HG03442 (cell line): Measurements from ENCODE around the gene MSRB1.
"Not testable (repeated sequence)": the region's sequence is repeated elsewhere in the genome, so short reads cannot be mapped to it uniquely, and the experiment has no call there.

ENCODE experiments used
- ATAC-seq: cut with Tn5 transposase; IDR thresholded peaks from one replicate; pipeline ENCODE4 v1.9.1; 2021; ENCODE audit warnings: mild to moderate bottlenecking, moderate library complexity; ENCODE audit not compliant: unreplicated experiment

Gene MSRB1

DNA sequence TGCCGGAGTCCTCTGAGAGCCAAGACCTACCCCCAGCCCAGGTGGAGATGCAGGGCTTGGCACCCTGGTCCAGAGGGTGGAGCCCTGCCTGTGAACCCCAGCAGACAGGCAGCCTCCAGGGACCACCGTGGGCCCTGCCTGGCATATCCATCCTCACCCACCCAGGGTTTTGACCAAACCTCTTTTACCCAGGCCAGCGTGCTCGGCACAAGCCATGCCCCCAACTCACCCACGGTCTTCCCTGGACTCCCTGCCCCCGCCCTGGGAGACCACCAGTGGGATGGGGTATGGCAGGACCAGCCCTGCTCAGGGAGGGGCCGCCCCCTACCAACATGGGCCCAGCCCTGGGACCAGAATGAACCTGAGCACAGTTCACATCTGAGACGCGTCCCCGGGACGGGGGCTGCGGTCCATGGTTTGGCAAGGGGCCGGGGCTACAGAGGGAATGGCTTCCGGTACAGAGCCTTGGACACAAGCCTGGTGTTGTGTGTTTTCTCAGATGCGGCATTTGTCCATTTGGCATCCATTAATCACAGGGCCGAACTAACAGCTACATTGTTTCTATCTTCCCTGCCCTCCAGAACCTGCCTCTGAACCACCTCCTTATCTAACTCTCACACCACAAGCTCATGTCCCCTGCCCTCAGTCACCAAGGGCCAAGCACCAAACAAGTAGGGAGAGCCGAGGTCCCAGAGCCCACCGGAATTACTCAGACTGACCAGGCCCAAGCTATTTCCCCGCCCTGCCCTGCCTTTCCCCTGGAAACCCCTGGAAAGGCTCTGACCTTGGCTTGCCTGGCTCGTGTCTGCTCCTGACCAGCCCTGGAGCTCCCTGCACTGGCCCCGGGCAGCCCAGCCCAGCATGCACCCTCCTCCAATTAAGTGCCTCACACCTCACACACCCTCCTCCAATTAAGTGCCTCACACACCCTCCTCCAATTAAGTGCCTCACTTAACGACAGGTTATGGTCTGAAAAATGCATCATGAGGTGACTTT, 38.9 kb downstream of the MSRB1 start:
- no peak for ATAC-seq

DNA sequence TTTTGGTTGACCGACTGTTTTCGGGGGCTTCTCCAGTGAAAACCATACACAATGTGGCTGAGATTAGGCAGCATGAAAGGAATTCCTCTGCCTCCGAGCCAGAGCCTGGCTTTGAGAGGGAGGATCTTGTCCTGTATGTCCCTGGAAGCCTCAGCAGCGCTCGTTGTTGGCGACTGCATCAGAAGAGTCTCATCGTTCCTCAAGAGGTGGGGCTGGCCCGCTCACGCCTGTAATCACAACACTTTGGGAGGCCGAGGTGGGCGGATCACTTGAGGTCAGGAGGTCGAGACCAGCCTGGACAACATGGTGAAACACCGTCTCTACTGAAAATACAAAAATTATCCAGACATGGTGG, 39.8 kb downstream of the MSRB1 start:
- ATAC-seq: no peak

DNA sequence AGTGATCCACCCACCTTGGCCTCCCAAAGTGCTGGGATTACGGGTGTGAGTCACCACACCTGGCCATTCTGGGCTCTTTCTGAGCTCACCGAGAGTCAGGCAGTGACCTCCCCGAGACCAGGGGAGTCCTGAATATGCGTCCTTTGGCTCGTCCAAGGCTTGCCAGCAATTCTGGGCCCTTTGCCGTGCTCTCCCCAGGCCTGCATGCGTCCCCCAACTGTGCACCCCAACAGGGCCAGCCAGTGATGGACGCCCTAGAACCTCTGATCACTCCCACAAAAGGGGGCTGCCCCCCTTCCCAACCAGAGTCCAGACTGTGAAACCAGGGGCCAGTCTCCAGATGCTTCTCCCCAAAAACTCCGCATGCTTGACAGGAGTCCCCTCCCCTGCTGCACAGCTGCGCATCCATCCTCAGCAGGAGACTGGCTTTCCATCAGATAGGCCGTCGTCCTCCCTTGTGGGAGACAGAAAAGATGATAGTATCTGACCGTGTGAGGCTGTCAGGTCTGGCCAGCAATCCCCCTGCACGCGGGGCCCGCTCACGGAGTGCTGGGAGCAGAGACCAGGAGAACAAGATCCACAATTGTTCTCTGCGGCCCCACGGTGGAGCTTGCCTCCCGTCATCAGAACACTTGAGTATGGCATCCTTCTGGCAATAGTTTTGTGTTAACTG, 40.3 kb downstream of the MSRB1 start:
- no peak for ATAC-seq

DNA sequence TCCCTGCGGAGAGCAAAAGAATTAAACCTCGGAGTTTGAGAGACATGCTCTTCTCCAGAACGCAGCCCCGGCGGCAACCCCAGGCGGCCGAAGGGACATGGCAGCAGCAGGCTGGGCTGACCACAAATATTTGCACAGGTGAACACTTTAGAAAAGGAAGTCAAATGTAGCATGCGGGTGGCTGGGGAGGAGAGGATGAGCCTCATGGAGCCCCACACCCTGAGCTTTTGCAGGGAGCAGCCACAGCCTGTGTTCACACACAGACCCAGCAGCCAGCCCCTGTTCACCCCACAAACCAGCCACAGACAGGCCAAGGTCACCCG, 42.6 kb downstream of the MSRB1 start:
- ATAC-seq: no peak

DNA sequence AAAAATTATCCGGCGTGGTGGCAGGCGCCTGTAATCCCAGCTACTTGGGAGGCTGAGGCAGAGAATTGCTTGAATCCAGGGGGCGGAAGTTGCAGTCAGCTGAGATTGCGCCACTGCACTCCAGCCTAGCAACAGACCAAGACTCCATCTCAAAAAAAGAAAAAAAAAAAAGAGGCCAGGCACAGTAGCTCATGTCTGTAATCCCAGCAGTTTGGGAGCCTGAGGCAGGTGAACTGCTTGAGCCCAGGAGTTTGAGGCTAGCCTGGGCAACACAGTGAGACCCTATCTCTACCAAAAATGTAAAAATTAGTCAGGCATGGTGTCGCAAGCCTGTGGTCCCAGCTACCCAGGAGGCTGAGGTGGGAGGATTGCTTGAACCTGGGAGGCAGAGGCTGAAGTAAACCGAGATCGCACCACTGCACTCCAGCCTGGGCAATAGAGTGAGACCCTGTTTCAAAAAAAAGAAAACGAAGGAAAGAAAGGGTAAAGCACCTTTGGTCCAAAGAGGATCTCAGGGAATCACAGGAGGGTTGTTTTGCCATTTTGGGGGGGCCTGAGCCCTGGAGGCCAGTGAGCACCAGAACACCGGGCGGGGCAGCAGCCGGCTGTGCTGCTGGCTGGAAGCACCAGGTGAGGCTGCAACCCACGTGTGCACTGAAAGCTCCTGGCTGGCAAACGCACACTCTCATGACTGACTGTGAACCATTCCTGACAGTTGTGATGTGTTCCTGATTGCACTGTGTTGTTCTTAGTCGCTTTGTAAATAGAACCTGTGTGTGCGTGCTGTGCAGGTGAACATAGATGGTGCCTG, 43.2 kb downstream of the MSRB1 start:
- ATAC-seq: no peak

DNA sequence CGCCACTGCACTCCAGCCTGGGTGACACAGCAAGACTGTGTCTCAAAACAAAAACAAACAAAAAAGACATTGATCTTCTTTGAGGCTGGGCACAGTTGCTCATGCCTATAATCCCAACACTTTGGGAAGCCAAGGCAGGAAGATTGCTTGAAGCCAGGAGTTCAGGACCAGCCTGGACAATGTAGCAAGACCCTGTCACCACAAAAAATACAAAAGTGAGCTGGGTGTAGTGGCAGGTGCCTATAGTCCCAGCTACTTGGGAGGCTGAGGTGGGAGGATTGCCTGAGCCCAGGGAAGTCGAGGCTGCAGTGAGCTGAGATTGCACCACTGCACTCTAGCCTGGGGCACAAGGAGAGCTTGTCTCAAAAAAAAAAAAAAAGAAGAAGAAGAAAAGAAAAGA, 45.3 kb downstream of the MSRB1 start:
- not testable (repeated sequence) for ATAC-seq

DNA sequence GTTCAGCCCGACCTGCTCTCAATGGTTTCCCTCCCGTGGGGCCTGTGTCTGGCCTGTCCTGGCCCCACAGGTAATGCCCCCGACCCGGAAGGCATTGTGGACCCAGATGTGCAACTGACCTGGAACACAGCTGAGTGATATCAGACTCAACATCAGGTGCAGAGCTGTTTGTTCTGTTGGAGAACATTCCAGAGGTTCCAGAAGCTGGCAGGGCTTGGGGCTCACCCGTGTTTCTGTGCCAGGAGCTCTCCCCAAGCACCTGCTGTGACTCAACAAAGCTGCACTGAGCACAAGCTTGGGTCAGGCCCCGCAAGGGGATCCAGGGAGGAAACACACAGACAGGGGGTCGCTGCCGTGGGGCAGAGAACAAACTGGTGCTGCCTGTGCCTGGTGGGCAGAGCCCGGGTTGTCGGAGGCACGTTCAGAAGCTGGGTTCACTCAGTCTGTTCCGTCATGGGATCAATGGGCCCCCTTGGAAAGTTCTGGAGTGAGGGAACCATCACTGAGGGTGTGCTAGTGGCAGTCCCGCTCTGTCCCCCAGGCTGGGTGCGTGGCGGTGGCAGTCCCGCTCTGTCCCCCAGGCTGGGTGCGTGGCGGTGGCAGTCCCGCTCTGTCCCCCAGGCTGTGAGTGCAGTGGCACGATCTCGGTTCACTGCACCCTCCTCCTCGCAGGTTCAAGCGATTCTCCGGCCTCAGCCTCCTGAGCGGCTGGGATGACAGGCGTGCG, 46.9 kb downstream of the MSRB1 start:
- no peak for ATAC-seq

DNA sequence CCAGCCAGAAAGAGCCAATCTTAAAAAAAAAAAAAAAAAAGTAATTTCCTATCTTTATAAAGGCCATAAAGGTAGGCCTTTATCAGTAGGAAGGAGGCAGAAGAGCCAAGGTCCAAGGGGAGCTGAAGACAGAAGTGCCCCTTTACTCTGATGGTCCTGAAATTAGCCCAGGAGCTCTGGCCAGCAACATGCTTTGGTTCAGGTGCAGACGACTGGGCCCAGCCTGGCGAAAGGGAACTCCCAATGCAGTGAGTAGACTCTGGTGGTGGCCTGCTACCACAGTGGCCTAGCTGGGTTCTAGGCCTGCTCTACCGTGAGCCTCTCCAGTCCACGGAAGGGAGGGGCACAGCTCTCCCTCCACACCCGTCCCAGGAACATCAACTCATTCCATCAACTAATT, 47.9 kb downstream of the MSRB1 start:
- ATAC-seq: no peak

DNA sequence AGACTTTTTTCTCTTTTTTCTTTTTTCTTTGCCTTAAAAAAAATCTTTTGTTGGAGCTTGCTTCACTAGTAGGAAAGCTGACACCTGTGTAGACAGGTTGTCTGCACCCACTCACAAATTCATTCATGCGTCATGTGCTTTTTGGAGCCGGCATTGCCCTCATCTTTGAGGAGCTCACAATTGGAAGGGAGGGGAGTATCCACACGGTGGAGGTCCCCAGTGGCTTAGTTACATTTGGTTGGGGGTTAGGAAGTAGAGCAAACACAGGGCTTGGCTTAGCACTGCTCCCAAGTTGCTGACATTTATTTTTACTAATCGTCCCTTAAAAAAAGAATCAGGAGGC, 52.3 kb downstream of the MSRB1 start:
- no peak for ATAC-seq

DNA sequence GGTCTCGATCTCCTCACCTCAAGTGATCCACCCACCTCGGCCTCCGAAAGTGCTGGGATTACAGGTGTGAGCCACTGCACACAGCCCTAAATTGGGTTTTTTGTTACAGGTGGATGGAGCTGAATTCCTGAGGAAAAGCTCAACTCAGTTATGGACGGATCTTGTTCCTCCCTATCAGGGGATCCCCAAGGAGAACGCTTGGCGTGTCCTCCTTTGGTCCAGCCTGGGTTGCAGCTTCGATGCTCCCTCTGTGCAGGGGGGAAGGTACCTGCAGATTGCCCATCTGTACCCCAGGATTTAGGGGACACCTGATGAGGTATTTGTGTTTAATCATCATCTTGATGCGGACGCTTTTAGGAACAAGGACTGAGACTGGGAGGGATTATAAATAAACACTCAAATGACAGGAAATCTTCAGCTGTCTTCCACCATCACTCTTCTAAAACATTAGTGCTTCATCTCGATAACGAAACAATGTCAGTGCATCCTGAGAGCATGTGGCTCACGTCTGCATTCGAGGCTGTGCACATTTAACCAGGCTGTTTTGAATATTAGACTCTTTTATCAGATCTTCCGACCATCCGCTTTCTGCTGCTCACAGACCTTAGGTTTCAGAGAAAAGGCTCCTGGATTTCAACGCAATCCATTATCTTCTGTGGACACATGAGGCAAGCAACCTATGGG, 52.8 kb downstream of the MSRB1 start:
- ATAC-seq: no peak
